HG02798 (cell line): ENCODE measurements around the gene NCBP3.
"Not testable (repeated sequence)": the region's sequence is repeated elsewhere in the genome, so short reads cannot be mapped to it uniquely, and the experiment has no call there.

ENCODE experiments used
- ATAC-seq: cut with Tn5 transposase; IDR thresholded peaks from one replicate; pipeline ENCODE4 v1.9.1; 2021; ENCODE audit warnings: mild to moderate bottlenecking; ENCODE audit not compliant: unreplicated experiment, poor library complexity

NCBP3 gene

DNA sequence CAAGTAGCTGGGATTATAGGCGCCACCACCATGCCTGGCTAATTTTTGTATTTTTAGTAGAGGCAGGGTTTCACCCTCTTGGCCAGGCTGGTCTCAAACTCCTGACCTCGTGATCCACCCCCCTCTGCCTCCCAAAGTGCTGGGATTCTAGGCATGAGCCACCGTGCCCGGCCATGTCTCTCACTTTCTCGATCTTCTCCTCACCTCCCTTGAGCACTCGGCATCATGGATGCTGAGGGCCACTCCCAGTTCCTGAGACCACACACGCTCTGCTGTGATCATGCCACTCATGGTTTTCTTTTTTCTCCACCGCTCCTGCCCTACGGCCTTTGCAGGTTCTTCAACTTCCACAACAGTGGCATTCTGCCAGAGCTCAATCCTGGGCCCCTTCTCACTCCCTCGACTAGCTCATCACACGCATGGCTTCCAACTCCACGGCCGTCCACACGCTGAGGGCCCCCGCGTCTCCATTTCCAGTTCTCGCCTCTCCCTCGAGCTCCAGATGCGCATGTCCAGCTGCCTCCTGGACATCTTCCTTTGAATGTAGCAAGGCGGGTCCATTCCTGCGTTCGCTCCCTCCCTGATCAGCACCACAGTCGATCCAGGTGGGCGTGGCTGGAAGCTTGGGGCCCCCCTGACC is 5.5 kb upstream of the NCBP3 start:
- no peak for ATAC-seq

DNA sequence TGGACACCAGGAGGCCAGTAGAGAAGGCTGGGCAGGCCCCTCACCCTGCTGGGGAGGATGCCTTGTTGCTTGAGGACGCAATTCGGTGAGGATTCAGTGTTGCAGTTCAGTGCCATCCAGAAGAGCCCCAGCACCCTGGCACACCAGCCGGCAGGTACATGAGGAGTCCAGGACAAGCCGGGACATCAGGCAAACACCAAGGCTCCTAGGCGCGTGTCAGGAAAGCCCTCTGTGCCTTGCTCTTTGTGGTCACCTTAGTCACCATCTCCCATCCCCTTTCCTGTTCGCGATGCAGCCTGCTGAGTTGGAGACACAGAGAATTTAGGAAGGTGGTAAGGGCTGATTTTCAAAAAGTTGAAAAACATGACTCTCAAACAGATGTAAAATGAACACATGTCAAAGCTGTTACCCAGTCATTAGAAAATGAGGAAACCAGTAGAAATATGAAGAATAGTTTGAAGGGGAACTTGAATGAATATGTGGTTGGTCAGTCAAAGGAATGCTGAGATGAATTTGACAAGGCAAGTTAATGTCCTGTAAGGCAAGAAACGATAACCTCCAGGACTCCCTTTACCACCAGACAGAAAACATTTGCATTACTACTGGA is 2.3 kb upstream of the NCBP3 start:
- no peak for ATAC-seq

DNA sequence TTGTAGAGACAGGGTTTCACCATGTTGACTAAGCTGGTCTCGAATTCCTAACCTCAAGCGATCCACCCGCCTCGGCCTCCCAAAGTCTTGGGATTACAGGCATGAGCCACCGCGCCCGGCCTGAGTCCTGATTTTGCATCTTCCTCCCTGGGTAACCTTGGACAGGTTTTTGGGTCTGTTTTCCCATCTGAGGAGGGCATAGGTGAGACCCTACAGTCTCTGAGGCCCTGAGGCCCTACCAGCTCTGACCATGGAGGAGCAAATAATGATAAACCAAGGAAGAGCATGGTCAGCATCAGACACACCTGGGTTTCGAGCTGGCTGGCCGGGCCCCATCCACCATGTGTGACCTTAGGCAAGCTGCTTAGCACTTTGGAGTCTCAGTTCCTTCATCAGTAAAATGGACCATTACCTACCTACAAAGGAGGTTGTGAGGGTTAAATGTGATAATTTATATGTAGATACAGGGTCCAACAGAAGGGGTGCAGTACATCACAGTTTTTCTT is 1.2 kb upstream of the NCBP3 start:
- ATAC-seq, result no peak

DNA sequence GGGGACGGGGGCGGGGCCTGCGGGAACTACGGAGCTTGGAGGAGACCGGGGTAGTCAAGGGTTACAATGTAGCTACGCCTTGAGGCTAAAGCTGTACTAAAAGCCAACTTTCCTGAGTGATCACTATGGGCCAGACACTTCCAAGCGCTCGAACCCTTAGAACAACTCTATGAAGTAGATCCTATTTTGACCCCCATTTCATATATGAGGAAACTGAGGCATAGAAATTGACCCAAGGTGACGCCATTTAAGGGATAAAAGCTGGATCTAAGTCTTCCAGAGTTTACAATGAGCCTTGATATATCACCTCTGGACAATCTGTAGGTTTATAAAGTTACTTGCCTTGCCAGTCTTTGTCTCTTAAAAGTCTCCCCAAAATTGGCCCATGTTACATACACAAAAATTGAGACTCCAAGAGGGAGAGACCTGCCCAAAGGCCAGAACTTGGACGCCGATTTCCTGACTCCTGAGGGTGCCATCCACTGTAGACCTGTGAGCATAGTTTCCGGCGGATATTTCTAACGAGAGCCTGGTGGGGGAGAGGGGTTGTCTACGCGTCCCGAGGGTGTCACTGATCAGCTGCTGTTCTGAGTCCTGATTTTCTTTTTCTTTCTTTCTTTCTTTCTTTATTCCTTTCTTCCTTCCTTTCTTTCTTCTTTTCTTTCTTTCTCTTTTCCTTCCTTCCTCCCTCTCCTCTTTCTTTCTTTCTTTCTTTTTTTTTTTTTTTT is 555 bp upstream of the NCBP3 start:
- no peak for ATAC-seq

DNA sequence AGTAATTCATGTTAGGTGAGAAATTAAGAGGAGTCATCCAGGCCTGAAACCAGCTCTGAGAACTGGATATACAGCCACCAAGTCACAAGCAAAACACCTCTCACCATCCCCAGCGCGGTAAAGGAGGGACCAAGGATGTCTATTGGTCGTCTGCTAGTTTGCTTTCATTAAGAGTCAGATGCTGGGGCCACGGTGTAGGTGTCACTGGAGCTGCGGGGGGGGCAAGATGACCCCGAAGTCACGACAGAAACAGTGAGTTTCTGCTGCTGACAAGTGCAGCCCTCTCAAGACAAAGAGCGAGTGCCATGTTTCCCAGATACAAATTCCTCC is 790 bp downstream of the NCBP3 start:
- ATAC-seq, result peak; percentile 1

DNA sequence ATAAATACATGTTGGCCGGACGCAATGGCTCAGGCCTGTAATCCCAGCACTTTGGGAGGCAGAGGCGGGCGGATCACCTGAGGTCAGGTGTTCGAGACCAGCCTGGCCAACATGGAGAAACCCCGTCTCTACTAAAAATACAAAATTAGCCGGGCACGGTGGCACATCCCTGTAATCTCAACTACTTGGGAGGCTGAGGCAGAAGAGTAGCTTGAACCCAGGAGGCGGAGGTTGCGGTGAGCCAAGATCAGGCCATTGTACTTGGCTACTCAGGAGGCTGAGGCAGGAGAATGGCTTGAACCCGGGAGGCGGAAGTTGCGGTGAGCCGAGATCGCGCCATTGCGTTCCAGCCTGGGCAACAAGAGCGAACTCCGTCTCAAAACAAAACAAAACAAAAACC is 1.5 kb downstream of the NCBP3 start:
- ATAC-seq, result not testable (repeated sequence)

DNA sequence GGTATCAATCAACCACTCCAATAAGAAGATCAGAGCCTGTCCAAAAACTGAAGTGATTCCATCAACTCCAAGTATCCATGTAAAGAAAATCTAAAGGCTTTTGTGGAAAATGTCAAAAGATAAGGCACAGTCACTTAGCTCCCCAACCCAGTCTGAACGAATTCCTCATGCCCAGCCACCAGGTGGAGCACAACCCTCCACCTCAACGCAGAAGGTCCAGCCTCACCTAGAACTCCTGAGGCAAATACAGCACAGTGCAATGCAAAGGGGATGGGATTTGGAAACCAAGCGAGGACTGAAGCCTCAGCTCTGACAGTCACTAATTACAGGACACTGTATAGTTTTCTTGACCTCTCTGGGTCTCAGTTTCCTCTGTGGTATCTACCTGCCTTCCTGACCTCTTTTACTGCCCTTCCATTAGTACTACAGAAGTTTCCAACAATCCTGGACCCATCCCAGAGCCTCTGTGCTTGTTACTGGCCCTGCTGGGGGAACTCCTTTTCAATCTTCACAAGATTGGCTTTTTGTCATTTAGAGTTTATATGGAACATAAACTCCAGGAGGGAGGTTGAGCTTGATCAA is 2.0 kb downstream of the NCBP3 start:
- no peak for ATAC-seq

DNA sequence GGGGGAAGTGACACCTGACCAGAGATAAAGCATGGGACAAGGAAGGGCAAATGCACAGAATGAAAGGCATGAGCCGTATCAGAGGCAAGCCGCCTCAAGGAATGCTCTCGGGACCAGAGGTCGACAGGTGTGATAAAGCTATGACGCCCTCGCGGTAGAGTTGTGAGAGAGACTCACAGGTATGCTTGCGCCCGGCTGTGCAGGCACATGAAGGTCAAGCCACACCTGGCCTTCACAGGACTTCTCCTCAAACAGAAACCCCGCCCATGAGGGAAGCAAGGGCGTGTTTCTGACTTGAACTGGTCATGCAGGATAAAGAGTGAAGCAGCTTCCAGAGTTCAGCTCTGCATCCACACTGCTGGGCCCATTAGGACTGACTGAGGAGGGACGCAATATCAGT is 7.8 kb downstream of the NCBP3 start:
- no peak for ATAC-seq

DNA sequence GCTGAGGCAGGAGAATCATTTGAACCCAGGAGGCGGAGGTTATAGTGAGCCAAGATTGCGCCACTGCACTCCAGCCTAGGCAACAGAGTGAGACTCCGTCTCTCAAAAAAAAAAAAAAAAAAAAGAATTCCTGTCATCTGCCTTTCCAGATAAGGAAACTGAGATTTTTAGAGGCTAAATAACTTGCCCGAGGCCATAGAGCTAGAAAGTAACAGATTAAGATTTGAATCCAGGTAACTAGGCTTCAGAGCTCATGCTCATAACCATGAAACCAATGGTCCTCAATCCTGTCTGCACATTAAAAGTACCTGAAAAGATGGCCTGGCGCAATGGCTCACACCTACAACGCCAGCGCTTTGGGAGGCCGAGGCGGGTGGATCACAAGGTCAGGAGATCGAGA is 9.5 kb downstream of the NCBP3 start:
- no peak for ATAC-seq

DNA sequence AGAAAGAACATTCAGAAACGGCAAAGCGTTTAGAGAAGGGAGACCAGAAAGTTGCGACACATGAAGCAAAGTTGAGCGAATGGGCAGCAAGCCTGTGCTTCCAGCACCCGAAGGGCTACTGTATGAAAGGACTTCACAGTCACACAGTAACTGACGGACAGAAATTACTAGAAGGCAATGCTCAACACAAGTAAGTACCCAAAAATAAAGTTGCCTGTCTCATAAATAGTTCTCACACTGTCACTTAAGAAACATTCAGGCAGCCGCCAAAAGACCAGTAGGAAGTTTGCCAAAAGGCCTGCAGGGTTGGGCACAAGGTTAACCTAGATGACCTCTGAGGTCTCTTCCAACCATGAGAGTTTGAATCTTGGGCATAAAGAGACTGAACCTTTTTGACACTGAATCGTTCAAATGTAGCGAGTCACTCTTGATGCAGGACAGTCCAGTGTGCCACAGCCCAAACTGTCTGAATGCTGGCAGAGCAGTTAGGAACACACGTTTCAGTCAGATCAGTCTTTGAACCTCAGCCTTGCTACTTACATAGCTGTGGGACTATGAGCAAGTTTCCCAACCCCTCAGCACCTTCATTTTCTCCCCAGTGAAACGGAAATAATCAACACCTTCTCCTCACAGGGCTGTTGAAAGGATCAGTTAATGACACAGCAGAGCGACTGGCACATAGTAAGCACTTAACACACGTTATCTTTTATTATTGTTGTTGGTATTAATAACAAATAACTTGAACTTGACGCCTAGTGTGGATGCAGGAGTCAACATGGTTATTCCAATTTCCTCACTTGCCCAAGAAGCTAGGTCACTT is 10.4 kb downstream of the NCBP3 start:
- no peak for ATAC-seq

DNA sequence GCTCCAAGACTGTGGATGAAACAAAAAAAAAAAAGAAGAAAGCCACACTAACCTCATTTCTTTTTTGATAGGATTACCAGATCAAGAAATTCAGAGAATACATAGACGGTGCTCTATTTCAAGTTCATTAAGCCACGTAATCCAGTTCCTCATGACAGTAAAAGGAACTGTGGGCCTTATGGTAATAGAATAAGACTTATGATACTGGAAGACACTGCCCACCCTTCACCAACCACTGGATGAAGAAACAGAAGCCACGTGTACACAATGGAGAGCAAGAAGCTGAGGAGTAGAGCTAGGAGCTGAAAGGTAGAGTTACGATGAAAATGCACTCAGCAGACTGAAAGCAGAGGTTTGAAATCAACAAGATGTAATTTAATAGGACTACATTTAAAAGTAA is 11.2 kb downstream of the NCBP3 start:
- ATAC-seq, result no peak

DNA sequence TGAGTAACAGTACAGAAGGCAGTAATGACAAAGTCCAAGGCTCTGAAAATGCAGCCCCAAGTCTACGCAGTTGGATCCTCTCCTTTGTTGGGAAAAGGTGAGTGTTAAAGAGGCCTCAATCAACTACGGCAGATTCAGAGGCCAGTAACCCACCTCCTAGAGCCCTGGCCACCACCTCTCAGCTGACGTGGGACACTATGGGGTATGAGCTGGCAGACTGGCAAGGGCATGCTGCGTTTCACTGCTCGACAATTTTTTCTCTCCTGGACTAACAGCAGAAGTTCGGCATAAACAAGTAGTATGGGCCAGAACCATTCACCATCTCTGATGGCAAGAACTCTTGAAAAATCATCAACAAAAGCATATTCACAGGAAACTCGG is 17.2 kb downstream of the NCBP3 start:
- no peak for ATAC-seq

DNA sequence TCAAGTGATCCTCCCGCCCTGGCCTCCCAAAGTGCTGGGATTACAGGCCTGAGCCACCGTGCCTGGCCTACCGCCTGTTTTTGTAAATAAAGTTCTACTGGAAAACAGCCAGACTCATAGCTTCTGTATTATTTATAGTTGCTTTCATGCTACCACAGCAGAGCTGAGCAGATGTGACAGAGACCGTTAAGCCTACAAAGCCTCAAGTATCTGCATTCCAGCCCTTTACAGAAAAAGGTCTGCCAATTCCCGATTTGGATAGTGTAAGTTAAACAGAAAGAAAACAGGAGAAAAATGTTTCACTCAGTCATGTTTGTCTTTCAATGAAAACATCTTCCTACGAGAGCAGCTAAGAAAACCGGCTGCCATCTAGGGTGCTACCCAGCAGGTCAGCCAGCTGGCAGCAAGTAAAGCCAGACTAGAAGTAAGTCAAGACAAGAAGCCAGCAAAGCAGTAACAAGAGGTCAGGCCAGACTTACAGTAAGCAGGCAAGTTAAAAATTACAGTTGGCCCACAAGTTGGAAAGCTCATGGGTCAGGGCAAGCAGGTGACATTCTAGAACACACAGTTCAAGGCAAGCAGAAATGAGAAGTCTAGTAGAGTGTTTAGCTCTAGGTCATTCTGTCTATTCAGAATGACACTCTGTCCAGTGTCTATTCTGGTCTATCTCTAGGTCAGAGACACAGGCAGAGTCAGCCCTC is 17.7 kb downstream of the NCBP3 start:
- no peak for ATAC-seq

DNA sequence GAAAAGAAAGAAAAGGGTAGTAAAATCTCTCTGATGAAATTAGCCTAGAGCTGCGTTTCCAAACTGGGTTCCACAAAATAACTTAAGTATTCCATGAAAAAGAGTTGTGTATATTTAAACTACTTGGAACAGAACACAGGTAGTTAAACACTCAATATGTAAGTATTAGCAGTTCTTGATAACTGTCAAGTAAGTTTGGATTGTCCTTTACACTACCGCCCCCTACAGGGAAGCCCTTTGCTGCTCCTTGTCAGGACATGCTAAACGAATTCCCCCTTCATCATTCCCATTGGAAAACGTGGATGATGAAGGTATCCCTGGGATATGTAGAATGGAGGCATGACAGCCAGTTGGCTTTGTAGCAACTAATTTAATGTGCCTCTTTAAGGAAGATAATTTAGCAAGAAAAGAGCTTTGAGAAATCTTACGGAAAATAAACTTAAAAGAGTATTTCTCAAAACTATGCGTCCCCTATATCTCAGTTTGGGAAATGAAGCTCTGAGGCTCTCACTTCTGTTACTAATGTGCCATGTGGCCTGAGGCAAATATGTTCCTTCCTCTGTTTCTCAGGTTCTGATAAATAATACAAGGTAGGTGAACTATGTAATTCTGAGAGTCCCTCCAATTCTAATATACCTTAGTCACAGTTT is 18.8 kb downstream of the NCBP3 start:
- no peak for ATAC-seq

DNA sequence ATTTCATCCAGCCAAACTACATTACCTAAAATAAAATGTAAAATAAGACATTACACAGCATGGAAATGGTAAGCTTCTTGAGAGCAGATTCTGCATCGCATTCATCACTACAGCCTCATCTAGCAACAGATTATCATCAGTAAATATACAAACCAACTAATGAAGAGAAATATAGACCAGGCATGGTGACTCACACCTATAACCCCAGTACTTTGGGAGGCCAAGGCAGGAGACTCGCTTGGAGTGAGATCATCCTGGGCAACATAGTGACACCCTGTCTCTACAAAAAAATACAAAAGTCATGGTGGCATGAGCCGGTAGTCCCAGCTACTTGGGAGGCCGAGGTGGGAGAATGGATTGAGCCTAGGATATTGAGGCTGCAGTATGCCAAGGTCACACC is 19.9 kb downstream of the NCBP3 start:
- no peak for ATAC-seq

DNA sequence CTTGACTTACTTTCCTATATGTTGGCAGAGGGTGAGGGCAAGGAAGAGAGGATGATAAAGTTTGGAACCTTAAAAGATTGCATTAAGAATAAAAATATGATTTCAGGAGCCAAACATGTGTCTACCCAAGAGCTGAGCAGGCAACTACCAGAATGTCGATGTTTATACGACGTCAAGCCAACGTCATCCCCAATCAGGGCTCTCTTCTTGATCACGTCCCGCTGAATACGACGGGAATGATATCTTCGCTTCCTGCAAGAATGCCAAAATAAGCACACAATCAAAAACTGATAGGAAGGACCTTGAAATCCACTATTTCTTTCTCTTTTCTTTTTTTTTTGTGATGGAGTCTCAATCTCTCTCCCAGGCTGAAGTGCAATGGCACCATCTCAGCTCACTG is 24.9 kb downstream of the NCBP3 start:
- ATAC-seq, result no peak

DNA sequence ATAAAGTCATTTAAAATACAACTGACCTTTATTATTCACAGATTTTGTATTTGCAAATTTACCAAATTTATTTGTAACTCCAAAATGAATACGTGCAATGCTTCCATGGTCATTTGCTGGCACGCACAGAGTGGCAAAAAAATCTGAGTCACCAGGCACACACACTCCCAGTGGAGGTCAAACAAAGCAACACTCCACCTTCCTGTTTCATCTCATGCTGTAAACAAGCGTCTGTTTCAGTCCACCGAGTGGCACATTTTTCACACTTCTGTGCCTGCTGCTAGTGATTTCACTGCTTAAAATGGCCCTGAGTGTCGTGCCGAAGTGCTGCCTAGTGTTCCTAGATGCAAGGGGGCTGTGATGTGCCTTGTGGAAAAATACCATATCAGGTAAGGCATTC is 27.3 kb downstream of the NCBP3 start:
- no peak for ATAC-seq

DNA sequence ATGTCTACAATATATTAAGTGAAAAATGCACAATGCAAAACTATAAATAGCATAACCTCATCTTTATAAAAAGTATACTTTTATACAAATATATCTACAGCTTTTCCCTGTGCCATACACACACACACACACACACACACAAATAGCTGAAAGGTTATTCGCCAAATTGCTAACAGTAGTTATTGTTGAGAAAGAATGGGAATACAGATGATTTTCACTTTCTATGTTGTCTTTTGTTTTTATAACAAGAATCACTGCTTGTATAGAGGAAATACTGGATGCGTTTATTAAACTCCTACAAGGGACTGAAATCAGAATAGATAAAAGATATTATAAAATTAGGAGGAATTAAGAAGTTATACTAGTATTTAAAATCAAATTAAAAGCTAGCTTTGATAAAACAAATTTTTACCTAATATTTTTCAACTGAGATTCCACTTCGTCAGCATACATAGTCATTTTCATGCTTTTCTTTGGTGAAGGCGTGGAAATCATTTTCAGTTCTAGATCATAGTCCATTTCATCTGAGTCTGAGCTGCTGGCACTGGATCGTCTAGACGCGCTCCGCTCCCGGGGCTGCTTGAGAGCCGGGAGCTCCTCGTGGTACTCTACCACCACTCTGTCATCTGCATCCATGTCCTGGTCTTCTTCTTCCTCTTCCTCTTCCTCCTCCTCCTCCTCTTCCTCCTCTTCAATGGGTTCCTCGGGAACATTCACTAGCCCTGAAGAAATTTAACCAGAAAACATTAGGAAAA is 28.0 kb downstream of the NCBP3 start:
- ATAC-seq, result no peak

DNA sequence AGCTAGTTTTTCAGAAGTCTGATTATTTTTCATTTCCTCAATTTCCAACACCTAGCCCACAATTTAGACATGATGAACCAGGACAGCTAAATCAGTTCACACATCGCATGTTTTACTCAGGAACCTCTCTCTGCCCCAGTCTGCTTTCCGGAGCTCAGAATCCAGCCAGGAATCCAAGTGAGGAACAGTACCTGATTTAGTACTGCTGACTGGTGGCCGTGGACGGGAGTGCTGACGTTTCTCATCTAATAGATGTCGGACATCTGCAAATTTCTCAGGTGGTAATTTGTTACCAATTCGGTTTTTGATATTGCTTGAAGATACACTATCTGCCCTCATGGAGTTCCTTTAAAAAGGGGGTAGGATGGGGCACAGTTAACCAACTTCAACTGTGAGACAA is 30.1 kb downstream of the NCBP3 start:
- no peak for ATAC-seq
